ENCODE data around the gene FBXW9. TPM values are rescaled to one million over a fixed set of nuclear protein-coding genes. Genes with fewer than 3 reads are reported as not detected.
"Not testable (repeated sequence)": the region's sequence is repeated elsewhere in the genome, so short reads cannot be mapped to it uniquely, and the experiment has no call there.

Gene FBXW9
- total and polyA plus RNA-seq, 7 donors = 3.6 to 10.8 (median 6.2) TPM

DNA sequence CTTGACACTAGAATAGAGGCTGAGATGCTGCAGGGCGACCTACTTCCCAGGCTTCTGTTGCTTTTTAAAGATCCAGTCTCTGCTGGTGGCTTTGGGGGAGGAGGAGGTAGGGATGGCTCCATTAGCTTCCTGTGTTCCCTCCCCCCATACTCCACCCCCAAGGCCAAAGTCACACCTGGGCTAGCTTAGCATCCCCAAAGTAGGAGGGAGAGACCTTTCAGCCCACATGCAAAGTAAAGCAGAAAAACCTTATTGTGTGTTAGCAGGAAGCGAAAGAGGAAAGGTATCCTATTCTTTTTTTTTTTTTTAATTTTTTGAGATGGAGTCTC lies 30.5 kb upstream of the FBXW9 start:
- Histone ChIP-seq H3K4me3 (no peak overlapping the region), H3K27me3 (no peaks in the 10 kb centered on the region), H3K9me3 (no peaks in the 10 kb centered on the region), H3K4me1 (peaks cover 0 to 30% (median 27%) of the 10 kb centered on the region in 4 donors), H3K27ac (no peak overlapping the region), H3K36me3 (peaks cover 11 to 40% (median 20%) of the 10 kb centered on the region in 4 donors)
- 94 to 95% methylated on average over 2 of the region's 2 CpGs for WGBS, 2 donors
- intact Hi-C loops (cut with DNase I) = no loop called here
- DNase-seq = no peak
- TF ChIP-seq EP300 (IDR thresholded peaks at IDR 0.05) (no peak), POLR2A (IDR thresholded peaks at IDR 0.05) (no peak), POLR2AphosphoS5 (IDR thresholded peaks at IDR 0.05) (no peak)
- TF ChIP-seq, protein P1, sequence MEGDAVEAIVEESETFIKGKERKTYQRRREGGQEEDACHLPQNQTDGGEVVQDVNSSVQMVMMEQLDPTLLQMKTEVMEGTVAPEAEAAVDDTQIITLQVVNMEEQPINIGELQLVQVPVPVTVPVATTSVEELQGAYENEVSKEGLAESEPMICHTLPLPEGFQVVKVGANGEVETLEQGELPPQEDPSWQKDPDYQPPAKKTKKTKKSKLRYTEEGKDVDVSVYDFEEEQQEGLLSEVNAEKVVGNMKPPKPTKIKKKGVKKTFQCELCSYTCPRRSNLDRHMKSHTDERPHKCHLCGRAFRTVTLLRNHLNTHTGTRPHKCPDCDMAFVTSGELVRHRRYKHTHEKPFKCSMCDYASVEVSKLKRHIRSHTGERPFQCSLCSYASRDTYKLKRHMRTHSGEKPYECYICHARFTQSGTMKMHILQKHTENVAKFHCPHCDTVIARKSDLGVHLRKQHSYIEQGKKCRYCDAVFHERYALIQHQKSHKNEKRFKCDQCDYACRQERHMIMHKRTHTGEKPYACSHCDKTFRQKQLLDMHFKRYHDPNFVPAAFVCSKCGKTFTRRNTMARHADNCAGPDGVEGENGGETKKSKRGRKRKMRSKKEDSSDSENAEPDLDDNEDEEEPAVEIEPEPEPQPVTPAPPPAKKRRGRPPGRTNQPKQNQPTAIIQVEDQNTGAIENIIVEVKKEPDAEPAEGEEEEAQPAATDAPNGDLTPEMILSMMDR (IDR thresholded peaks at IDR 0.05) = no peak

DNA sequence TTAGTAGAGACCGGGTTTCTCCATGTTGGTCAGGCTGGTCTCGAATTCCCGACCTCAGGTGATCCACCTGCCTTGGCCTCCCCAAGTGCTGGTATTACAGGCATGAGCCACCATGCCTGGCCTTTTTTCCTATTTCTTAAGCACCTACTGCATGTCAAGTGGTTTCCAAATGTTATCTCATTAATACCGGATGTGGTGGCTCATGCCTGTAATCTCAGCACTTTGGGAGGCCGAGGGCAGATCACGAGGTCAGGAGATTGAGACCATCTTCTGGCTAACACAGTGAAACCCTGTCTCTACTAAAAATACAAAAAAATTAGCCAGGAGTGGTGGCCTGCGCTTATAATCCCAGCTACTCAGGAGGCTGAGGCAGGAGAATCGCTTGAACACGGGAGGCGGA lies 29.2 kb upstream of the FBXW9 start:
- intact Hi-C loops (cut with DNase I); DNase-seq: not testable (repeated sequence)
- 95 to 96% methylated on average over 10 of the region's 10 CpGs for WGBS, 2 donors

DNA sequence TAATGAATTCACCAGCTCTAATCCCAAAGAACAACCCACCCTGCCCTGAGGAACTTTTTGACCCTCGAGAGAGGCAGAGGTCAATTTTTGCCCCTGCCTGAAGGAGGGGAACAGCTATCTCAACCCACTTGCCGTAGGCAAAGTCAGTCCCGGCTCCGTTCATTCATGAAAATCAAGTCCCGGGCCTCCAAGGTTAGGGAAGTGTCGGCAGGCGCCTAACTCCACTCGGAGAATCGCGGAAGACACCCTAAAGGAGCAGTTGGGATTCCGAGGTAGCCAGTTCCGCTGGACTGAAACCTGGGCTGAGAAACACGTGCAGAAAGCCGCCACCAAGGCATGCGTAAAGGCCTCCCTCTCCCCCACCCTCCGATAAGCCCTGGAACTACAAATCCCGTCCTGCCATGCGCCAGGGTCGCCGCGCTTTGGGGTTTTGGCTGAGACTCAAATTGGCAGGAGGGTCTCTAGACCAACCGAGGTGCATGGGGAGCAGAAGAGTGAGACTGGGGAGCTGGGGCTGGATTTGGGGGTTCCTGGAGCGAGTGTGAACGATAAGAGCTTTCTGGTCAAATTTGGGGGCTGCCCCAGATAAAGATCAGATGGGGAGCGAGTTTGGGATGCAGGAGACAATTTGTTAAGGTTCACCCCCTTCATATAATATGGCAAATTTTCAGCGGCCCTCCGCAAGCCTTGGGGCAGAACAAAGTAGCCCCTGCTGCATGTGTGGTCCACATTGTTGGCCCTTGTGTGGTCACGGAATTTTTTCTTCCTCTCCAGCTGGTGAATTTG lies 27.4 kb upstream of the FBXW9 start, which contains the start of gene TNPO2:
Gene TNPO2, minus strand, starts transcription at position 292 of the 786 bp plus-strand sequence. CDS start 2,955 bp downstream, outside the sequence.
- TF ChIP-seq, protein P1 (IDR thresholded peaks at IDR 0.05) = no peak
- TF ChIP-seq POLR2AphosphoS5 (IDR thresholded peaks at IDR 0.05) (peak in 1 of 4 donors; percentile 9), EP300 (IDR thresholded peaks at IDR 0.05) (no peak), POLR2A (IDR thresholded peaks at IDR 0.05) (no peak)
- DNase-seq = peak; percentile 77
- Histone ChIP-seq H3K27me3 (no peaks in the 10 kb centered on the region), H3K27ac (peak within 1 kb of the TSS; percentile 93 to 98 (median 95)), H3K4me3 (peak within 1 kb of the TSS; percentile 54 to 98 (median 77)), H3K4me1 (peaks cover 0 to 49% (median 43%) of the 10 kb centered on the region in 4 donors), H3K9me3 (no peaks in the 10 kb centered on the region), H3K36me3 (peaks cover 0 to 18% (median 3%) of the 10 kb centered on the region in 4 donors)
- intact Hi-C loops (cut with DNase I) = loop anchor here (2.0 kb wide), 1 partner anchor 43 kb away; the partner anchor contains the start of gene DHPS
- WGBS, 2 donors = 4% methylated on average over 28 of the region's 28 CpGs

More for the DNA sequence above, 29.2 kb upstream of the FBXW9 start:
- H3K4me3 ChIP-seq, H3K27ac ChIP-seq, H3K27me3 ChIP-seq, H3K9me3 ChIP-seq: not testable (repeated sequence)
- peaks cover 7 to 31% (median 13%) of the 10 kb centered on the region in 4 donors for H3K36me3 ChIP-seq
- H3K4me1 ChIP-seq = peaks cover 0 to 31% (median 27%) of the 10 kb centered on the region in 4 donors

DNA sequence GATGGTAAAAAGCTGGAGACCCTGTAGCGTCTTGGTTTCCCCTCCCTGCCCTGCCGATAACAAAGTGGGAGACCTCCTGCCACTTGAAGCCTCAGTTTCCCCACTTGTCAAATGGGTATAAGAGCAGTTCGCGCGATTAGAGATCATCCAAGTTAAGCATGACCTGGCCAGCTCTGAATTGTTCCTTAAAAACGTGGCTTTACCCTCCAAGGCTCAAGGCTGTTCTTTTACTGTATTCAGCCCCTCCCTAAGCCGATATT lies 26.9 kb upstream of the FBXW9 start:
- Histone ChIP-seq H3K36me3 (peaks cover 0 to 18% (median 6%) of the 10 kb centered on the region in 4 donors), H3K27me3 (no peaks in the 10 kb centered on the region), H3K4me1 (peaks cover 0 to 49% (median 44%) of the 10 kb centered on the region in 4 donors), H3K4me3 (peak overlapping the region; percentile 54 to 98 (median 77)), H3K27ac (peak overlapping the region; percentile 93 to 98 (median 95)), H3K9me3 (no peaks in the 10 kb centered on the region)
- WGBS, 2 donors = 1% methylated on average over 7 of the region's 7 CpGs
- TF ChIP-seq, protein P1 (IDR thresholded peaks at IDR 0.05) = no peak
- TF ChIP-seq EP300 (IDR thresholded peaks at IDR 0.05) (no peak), POLR2A (IDR thresholded peaks at IDR 0.05) (no peak), POLR2AphosphoS5 (IDR thresholded peaks at IDR 0.05) (no peak)
- no peak for DNase-seq
- intact Hi-C loops (cut with DNase I) = loop anchor here (2.0 kb wide), 1 partner anchor 43 kb away; the partner anchor contains the start of gene DHPS

DNA sequence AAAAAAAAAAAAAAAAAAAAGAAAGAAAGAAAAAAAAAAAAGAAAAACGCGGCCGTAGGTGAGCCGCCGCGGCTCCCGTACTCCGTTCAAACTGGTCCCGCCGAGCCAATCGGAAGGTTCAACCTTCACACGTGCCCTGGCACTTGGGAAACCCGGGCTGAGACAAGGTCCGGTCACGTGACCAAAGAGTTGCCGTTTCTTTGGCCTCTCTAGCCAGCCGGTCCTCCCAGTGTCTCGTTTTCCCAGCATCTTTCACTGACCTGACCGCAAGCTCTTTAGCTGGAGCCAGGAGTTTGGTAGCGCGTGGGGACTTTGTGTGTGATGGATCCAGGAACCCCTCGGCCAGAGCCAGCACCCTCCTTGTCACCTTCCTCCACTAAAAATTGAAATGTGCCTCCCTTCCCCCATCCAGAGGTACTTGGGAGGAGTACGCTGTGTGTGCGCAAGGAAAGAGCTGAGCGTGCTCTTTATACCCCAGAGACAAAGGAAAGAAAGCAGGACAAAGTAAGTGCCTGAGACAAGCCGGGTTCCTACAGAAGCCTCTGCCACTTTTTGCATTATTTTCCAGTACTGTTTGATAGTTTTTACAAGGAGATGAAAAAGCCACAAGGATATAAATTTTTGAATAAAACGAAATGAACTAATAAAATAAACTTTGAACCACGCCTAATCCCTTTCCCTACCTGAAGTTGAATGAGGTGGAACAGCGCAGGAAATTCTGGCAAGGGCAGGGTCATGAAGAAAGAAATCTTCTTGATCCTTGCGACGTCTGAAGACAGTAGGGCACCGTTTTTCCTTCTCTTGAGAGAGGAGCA lies 26.3 kb upstream of the FBXW9 start:
- peaks cover 0 to 49% (median 44%) of the 10 kb centered on the region in 4 donors for H3K4me1 ChIP-seq
- TF ChIP-seq EP300 (IDR thresholded peaks at IDR 0.05) (peak in 1 of 4 donors; percentile 13), POLR2AphosphoS5 (IDR thresholded peaks at IDR 0.05) (peak; percentile 51 to 83 (median 74)), POLR2A (IDR thresholded peaks at IDR 0.05) (peak in 1 of 2 donors; percentile 39)
- TF ChIP-seq, protein P1 (IDR thresholded peaks at IDR 0.05) = no peak

More for the DNA sequence above, 26.3 kb upstream of the FBXW9 start:
- peak overlapping the region; percentile 93 to 98 (median 95) for H3K27ac ChIP-seq
- intact Hi-C loops (cut with DNase I) = loop anchor here (2.0 kb wide), 1 partner anchor 42 kb away; the partner anchor contains the start of gene DHPS
- 0 to 1% methylated on average over 32 of the region's 32 CpGs for WGBS, 2 donors
- H3K9me3 ChIP-seq = no peaks in the 10 kb centered on the region
- DNase-seq = peak; percentile 99
- H3K36me3 ChIP-seq = peaks cover 0 to 18% (median 9%) of the 10 kb centered on the region in 4 donors
- H3K4me3 ChIP-seq = peak overlapping the region; percentile 54 to 98 (median 77)
- no peaks in the 10 kb centered on the region for H3K27me3 ChIP-seq
